Measurements from ENCODE around the gene SLC6A8.
"Not testable (repeated sequence)": the region's sequence is repeated elsewhere in the genome, so short reads cannot be mapped to it uniquely, and the experiment has no call there.

SLC6A8 gene

GRCh38 chrX:153704631-153705402, 17.1 kb downstream of the SLC6A8 start:
- DNase-seq, result not testable (repeated sequence)

GRCh38 chrX:153705403-153706060, 17.8 kb downstream of the SLC6A8 start:
- not testable (repeated sequence) for DNase-seq

GRCh38 chrX:153706799-153707198, 19.1 kb downstream of the SLC6A8 start:
- no peak for DNase-seq

- no peak for DNase-seq
These were observed 19.7 kb downstream of the SLC6A8 start for GRCh38 chrX:153707406-153707805.

GRCh38 chrX:153708415-153708814, 20.7 kb downstream of the SLC6A8 start:
- peak in 48 of 56 donors; percentile 3 to 75 (median 36) for DNase-seq

GRCh38 chrX:153709726-153710674, 22.3 kb downstream of the SLC6A8 start:
- DNase-seq, result no peak

GRCh38 chrX:153714256-153714655, 26.5 kb downstream of the SLC6A8 start:
- DNase-seq, result no peak

GRCh38 chrX:153717445-153717844, 29.7 kb downstream of the SLC6A8 start:
- DNase-seq, result no peak

GRCh38 chrX:153719238-153719637, 31.5 kb downstream of the SLC6A8 start:
- DNase-seq, result no peak

- DNase-seq, result no peak
These were observed 32.0 kb downstream of the SLC6A8 start for GRCh38 chrX:153719701-153720100.

- DNase-seq, result no peak
These were observed 35.1 kb downstream of the SLC6A8 start for GRCh38 chrX:153722704-153723350.

GRCh38 chrX:153723351-153724251, 35.9 kb downstream of the SLC6A8 start:
- DNase-seq, result peak in 2 of 56 donors; percentile 3 to 36

- peak in 53 of 56 donors; percentile 18 to 94 (median 80) for DNase-seq
These were observed 36.7 kb downstream of the SLC6A8 start, which contains the start of the genes ABCD1 and BCAP31 for GRCh38 chrX:153724252-153725038. Gene ABCD1 (plus strand): TSS chrX:153724856. CDS start chrX:153725267, 411 bp downstream. Gene BCAP31 (minus strand): TSS chrX:153724387. CDS start chrX:153723244, 1,143 bp downstream.

- DNase-seq, result no peak
These were observed 37.5 kb downstream of the SLC6A8 start for GRCh38 chrX:153725039-153725831.

- peak in 1 of 56 donors; percentile 25 for DNase-seq
These were observed 38.1 kb downstream of the SLC6A8 start for GRCh38 chrX:153725832-153726285.

- peak in 32 of 56 donors; percentile 16 to 83 (median 60) for DNase-seq
These were observed 38.8 kb downstream of the SLC6A8 start for GRCh38 chrX:153726286-153727122.
